Measurements from ENCODE around the gene RNF157.
A peak's percentile ranks its signal among the peaks of the same experiment; 100 is the strongest.

DNA sequence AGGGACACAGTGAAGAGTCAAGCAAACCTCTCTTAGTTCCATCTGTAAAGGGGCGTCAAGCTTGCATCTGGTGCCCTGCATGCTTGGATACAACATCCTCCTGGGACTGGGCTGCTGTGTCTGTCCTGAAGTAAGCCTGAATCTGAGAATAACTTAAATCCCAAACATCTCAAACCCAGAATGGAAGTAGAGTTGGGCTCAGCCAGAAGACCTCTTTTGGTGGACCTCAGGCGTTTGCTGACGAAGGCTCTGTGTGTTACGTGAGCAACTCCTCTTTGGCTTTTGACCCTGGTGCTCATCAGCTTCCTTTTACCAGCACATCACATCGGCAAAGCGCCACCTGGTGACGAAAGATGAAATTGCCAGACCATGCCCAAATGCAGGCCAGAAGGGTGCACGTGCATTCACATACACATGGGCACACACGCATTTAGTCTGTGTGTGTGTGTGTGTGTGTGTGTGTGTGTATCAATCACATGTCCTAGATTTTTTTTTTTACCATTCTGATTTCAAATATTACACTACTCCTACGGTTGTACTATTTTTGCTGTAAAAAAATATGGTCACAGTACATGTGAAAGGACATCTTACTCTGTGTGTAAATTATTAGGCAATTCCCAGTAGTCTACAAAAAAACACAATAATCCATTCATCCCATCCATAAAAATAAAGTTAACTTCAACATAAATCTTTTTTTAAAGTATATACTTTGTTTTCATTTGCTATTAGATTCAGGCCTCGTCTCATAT lies 58.1 kb downstream of the RNF157 start:
- TF ChIP-seq JUN (CRISPR knock-in tag; IDR thresholded peaks at IDR 0.05) (no peak), NR1H2 (CRISPR knock-in tag; IDR thresholded peaks at IDR 0.05) (no peak), TCF7 (CRISPR knock-in tag; IDR thresholded peaks at IDR 0.05; ENCODE audit: low read depth) (no peak), USF2 (CRISPR knock-in tag; IDR thresholded peaks at IDR 0.05) (no peak)
- TF ChIP-seq, protein P1, sequence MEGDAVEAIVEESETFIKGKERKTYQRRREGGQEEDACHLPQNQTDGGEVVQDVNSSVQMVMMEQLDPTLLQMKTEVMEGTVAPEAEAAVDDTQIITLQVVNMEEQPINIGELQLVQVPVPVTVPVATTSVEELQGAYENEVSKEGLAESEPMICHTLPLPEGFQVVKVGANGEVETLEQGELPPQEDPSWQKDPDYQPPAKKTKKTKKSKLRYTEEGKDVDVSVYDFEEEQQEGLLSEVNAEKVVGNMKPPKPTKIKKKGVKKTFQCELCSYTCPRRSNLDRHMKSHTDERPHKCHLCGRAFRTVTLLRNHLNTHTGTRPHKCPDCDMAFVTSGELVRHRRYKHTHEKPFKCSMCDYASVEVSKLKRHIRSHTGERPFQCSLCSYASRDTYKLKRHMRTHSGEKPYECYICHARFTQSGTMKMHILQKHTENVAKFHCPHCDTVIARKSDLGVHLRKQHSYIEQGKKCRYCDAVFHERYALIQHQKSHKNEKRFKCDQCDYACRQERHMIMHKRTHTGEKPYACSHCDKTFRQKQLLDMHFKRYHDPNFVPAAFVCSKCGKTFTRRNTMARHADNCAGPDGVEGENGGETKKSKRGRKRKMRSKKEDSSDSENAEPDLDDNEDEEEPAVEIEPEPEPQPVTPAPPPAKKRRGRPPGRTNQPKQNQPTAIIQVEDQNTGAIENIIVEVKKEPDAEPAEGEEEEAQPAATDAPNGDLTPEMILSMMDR (IDR thresholded peaks at IDR 0.05) = peak; percentile 83
- TF ChIP-seq, protein P2, sequence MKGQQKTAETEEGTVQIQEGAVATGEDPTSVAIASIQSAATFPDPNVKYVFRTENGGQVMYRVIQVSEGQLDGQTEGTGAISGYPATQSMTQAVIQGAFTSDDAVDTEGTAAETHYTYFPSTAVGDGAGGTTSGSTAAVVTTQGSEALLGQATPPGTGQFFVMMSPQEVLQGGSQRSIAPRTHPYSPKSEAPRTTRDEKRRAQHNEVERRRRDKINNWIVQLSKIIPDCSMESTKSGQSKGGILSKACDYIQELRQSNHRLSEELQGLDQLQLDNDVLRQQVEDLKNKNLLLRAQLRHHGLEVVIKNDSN (CRISPR knock-in tag; IDR thresholded peaks at IDR 0.05) = no peak
- TF ChIP-seq, protein P3, sequence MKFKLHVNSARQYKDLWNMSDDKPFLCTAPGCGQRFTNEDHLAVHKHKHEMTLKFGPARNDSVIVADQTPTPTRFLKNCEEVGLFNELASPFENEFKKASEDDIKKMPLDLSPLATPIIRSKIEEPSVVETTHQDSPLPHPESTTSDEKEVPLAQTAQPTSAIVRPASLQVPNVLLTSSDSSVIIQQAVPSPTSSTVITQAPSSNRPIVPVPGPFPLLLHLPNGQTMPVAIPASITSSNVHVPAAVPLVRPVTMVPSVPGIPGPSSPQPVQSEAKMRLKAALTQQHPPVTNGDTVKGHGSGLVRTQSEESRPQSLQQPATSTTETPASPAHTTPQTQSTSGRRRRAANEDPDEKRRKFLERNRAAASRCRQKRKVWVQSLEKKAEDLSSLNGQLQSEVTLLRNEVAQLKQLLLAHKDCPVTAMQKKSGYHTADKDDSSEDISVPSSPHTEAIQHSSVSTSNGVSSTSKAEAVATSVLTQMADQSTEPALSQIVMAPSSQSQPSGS (CRISPR knock-in tag; IDR thresholded peaks at IDR 0.05; ENCODE audit: borderline replicate concordance, low read depth) = no peak
